ENCODE data around the gene C1orf226.

C1orf226 gene

GRCh38 chr1:162389021-162389818, 7.7 kb downstream of the C1orf226 start:
- ATAC-seq, result no peak
- TF ChIP-seq OSR1 (CRISPR knock-in tag; IDR thresholded peaks at IDR 0.05) (no peak), ZC3H10 (CRISPR knock-in tag; IDR thresholded peaks at IDR 0.05) (no peak), ESRRG (CRISPR knock-in tag; IDR thresholded peaks at IDR 0.05) (no peak), ISL1 (CRISPR knock-in tag; IDR thresholded peaks at IDR 0.05) (no peak), TSHZ2 (CRISPR knock-in tag; IDR thresholded peaks at IDR 0.05) (no peak), POU6F1 (CRISPR knock-in tag; IDR thresholded peaks at IDR 0.05; ENCODE audit: borderline replicate concordance, low read depth) (no peak)

- no peak for TF ChIP-seq SNAI2 (CRISPR knock-in tag; IDR thresholded peaks at IDR 0.05)
- TF ChIP-seq PATZ1 (CRISPR knock-in tag; IDR thresholded peaks at IDR 0.05; ENCODE audit: borderline replicate concordance), result no peak
- no peak for TF ChIP-seq ZC3H10 (CRISPR knock-in tag; IDR thresholded peaks at IDR 0.05)
- no peak for TF ChIP-seq ZNF8 (CRISPR knock-in tag; IDR thresholded peaks at IDR 0.05)
- no peak for TF ChIP-seq PPARA (CRISPR knock-in tag; IDR thresholded peaks at IDR 0.05; ENCODE audit: borderline replicate concordance)
- TF ChIP-seq ARNTL (CRISPR knock-in tag; IDR thresholded peaks at IDR 0.05; ENCODE audit: borderline replicate concordance, low read depth), result no peak
- no peak for TF ChIP-seq BACH2 (CRISPR knock-in tag; IDR thresholded peaks at IDR 0.05; ENCODE audit: borderline replicate concordance)
- no peak for TF ChIP-seq CREB5 (CRISPR knock-in tag; IDR thresholded peaks at IDR 0.05; ENCODE audit: low read depth)
- TF ChIP-seq RARB (CRISPR knock-in tag; IDR thresholded peaks at IDR 0.05), result no peak
- TF ChIP-seq TOX (CRISPR knock-in tag; IDR thresholded peaks at IDR 0.05; ENCODE audit: borderline replicate concordance), result no peak
- no peak for TF ChIP-seq TSHZ2 (CRISPR knock-in tag; IDR thresholded peaks at IDR 0.05)
- TF ChIP-seq ISL1 (CRISPR knock-in tag; IDR thresholded peaks at IDR 0.05), result no peak
- ATAC-seq, result no peak
Observed at GRCh38 chr1:162389971-162390370, 8.4 kb downstream of the C1orf226 start.

- ATAC-seq, result no peak
- TF ChIP-seq PATZ1 (CRISPR knock-in tag; IDR thresholded peaks at IDR 0.05; ENCODE audit: borderline replicate concordance) (no peak), SNAI2 (CRISPR knock-in tag; IDR thresholded peaks at IDR 0.05) (no peak), ZNF70 (CRISPR knock-in tag; IDR thresholded peaks at IDR 0.05) (no peak), ARNTL (CRISPR knock-in tag; IDR thresholded peaks at IDR 0.05; ENCODE audit: borderline replicate concordance, low read depth) (no peak), POU6F1 (CRISPR knock-in tag; IDR thresholded peaks at IDR 0.05; ENCODE audit: borderline replicate concordance, low read depth) (no peak), TOX (CRISPR knock-in tag; IDR thresholded peaks at IDR 0.05; ENCODE audit: borderline replicate concordance) (no peak), ISL1 (CRISPR knock-in tag; IDR thresholded peaks at IDR 0.05) (no peak), TCF4 (CRISPR knock-in tag; IDR thresholded peaks at IDR 0.05; ENCODE audit: borderline replicate concordance) (no peak), CSRNP3 (CRISPR knock-in tag; IDR thresholded peaks at IDR 0.05) (no peak), PPARA (CRISPR knock-in tag; IDR thresholded peaks at IDR 0.05; ENCODE audit: borderline replicate concordance) (no peak)
Observed at GRCh38 chr1:162390396-162391185, 9.1 kb downstream of the C1orf226 start.

All from SK-N-SH treated with all-trans-retinoic acid at 6 μM for 48 hours (cell line).